Anterior cingulate cortex (tissue), 58 donors: ENCODE results near the gene UNC5CL.
A peak's percentile ranks its signal among the peaks of the same experiment; 100 is the strongest.

Experiments
- DNase-seq, 58 donors: peaks; one replicate each; lab custom pipeline; 2025; lab: John Stamatoyannopoulos, UW

Gene UNC5CL

DNA sequence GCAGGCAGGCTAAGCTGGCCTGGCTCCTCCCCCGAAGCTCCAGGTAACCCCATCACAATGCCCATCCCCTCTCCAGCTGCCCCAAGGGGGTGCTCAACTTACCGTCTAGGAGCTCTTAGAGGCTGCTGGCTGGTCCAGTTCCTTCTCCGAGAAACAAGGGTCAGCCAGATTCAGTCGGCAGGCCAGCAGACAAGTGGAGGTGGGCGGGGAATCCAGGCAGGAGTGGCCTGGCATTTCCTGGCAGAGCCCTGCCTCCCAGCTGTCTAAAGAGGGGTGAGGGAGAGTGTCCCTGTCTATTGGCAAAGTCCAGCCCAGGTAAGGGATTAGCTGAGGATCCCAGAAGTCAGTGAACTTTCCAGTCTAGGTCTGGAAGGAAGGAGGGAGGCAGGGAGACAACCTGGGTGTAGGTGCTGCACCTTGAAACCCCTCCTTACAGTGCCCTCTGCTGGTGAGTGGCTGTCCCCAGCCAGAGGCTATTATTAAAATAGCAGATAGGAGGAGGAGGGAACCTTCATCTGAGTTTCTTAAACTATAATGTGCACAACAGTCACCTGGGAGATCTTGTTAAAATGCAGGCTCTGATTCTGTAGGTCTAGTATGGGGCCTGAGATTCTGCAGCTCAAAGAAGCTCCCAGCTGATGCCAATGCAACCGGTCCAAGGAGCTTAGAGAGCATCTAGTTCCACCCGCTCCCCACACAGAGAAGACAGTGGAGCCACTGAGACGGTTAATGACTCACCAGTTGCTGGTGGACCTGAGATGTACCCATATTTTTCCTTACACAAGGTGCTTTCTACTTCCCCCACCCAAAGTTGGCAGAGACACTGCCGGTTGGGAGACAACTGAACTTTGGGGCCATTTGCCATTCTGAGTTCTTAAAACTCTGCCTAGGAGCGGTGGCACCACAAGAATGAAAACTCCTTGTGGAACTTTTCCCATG, at the start of gene UNC5CL:
TSS of gene UNC5CL (minus strand) at position 162 of the 939 bp plus-strand sequence. CDS start 4,147 bp downstream, outside the sequence.
- DNase-seq, result no peak

DNA sequence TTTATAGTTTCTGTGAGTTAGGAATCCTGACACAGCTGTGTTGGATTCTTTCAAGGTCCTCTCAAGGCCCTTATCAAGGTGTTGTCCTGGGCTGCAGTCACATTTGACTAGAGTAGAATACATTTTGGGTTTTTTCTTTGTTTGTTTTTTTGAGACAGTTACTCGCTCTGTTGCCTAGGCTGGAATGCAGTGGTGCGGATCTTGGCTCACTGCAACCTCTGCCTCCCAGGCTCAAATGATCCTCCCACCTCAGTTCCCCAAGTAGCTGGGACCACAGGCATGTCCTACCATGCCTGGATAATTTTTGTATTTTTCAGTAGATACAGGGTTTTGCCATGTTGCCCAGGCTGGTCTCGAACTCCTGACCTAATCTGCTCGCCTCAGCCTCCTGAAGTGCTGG, 49.4 kb upstream of the UNC5CL start:
- DNase-seq, result no peak

DNA sequence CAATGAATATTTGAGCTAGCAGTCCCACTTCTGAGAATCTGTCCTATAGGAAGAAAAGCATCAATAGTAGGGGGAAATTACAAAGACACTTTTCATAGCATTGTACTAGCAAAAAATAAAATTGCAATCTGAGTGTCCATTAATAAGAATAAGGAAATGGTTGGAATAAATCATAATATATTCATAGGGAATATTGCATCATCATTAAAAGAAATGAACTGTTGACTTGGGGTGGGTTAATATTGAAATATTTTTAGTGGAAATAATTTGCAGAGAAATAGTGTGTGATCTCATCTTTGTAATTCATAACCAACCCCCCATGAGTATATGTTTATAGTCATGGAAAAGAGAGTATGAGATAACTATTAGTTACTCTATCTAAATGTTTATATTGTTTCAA, 46.2 kb upstream of the UNC5CL start:
- DNase-seq, result no peak

DNA sequence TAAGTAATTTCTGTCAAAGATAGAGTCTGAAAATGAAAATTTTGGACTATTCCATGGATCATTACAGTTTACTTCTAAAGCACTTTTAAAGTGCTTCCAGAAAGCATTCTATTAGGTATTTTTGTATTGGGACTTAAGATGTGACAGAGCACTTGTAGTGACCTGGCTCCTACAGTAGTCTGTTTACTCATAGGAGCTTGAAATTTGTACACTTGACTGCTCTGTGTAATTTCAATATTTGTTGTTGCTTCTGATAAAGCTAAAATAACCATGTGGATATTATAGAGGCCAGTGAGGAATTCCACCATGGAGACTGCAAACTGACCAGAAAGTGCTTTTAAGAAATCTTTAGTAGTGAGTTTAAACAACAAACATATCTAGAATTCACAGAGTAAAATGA, 44.1 kb upstream of the UNC5CL start:
- DNase-seq, result no peak

GRCh38 chr6:41080621-41081020, 41.6 kb upstream of the UNC5CL start:
- no peak for DNase-seq

- no peak for DNase-seq
Measured at GRCh38 chr6:41079080-41079479, 40.1 kb upstream of the UNC5CL start.

- no peak for DNase-seq
Measured at GRCh38 chr6:41078101-41078500, 39.1 kb upstream of the UNC5CL start.

GRCh38 chr6:41077536-41077935, 38.5 kb upstream of the UNC5CL start:
- DNase-seq, result no peak

- DNase-seq, result no peak
Measured at GRCh38 chr6:41075651-41076626, 36.9 kb upstream of the UNC5CL start.

- no peak for DNase-seq
Measured at GRCh38 chr6:41074692-41075436, 35.8 kb upstream of the UNC5CL start.

DNA sequence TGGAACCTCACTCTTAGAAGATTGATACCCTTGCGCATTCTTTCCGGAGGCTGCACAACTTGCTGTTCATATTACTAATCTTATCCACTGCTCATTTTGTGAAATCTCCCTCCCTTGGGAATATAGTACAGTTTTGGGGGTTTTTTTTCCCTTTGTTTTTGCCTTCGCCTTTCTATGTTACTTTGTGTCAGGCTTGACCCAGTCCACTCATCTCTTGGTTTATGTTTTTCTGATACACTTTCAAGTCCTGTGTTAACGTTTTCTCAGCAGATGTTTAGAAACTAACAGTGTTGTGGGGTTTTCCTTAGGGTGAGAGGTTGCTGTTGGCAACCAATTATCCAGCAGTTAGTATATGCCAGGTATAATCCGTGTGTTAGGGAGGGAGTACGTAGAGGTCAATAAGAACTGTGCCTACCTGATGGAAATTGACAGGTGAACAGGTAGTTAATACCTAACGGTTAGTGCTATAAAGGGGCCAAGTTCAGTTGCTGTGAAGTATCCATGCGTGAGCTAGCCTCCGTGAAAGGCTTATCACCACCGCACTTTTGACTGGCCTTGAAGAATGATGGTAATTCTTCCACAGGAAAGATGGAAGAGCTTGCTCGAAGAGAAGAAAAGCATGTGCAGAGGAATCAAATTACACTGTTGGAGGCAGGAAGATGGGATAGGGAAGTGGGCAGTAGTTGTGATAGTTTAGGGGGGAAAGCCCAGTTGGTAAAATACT, 35.1 kb upstream of the UNC5CL start:
- DNase-seq, result no peak

DNA sequence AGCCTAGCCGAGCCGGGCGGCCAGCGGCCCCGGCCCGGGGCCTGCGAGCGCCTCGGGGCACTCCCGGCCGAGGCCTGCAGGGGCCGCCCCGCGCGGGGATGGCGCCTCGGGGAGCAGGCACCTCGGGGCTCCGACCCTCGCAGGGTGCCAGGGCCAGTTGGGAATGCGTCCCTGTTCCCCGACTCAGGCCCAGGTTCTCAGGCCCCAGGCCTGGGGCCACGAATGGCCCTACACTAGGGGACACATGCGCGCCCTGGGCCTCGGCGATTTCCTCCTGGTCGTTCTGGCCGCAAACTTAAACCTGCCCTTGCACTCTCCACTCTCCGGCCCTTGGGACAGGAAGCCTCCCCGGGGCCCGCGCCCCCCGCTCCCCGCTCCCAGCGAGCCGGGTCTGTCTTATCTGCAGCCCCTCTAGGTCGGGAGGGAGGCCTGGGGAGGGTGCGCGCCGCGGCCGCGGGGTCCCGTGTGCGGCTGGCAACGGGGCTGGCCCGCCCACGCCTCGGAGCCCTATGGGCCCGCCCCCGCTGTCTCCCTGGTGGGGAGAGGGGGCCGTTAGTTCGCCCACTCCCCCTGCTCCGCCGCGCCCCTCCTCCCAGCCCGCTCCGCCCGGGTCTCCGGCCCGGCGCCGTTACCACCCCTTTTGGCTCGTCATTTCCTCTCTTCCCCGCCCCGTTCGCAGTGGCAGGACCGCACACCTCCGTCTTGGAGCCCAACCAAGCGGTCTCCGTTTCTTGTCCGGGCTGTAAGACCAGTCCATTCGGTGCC, 34.4 kb upstream of the UNC5CL start:
- DNase-seq, result peak in 56 of 58 donors; percentile 6 to 73 (median 54)

GRCh38 chr6:41072836-41073202, 33.8 kb upstream of the UNC5CL start, which contains the start of gene NFYA:
TSS of gene NFYA (plus strand) at chr6:41072974. CDS start at chr6:41079090, 6,116 bp downstream.
- peak in 45 of 58 donors; percentile 99 to 100 (median 100) for DNase-seq

GRCh38 chr6:41071923-41072835, 33.2 kb upstream of the UNC5CL start, which contains the start of gene OARD1:
TSS of gene OARD1 (minus strand) at chr6:41072356. CDS start at chr6:41071634, 722 bp downstream.
- DNase-seq, result peak; percentile 13 to 100 (median 100)

DNA sequence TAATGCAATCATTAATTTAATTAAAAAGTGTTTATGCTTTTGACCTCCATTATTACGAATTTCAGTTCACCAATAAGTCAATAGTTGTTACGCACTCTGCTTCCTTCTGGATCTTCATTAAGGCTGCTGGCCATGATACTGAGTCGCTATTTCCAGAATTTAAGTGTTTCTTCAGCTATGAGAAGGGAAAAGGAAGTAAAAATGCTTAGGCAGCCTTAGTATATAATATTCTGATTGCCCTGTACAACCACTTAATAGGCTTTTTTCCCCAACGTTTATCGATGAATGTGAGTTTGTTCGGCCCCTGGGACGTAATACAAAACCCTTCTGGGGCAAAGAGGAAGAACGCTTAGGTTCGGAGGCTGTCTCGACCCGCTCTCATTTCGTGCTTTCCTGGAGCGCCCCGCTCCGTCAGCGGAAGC, 32.5 kb upstream of the UNC5CL start:
- DNase-seq, result peak in 1 of 58 donors; percentile 65

GRCh38 chr6:41066867-41067304, 27.9 kb upstream of the UNC5CL start:
- peak in 49 of 58 donors; percentile 1 to 84 (median 29) for DNase-seq

DNA sequence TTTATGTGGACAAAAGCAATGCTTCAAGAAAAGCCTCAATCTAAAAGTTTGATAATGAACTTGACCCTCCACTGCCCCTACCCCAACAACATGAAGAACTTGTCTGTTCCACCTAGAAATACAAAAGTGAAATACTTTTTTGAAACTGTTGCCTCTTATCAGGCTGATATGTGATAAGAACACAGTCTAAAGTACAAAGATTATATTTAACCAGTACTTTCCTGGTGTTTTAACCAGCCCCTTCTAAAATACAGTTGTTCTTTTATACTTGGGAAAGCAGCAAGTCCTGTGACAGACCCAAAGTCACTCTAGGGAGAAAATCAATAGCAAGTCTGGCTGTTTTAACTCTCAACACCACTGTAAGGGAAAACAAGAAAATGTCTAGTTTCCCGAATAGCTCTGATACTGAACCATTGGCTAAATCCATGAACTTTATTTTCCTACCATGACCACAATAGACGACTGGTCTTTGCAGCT, 26.6 kb upstream of the UNC5CL start:
- no peak for DNase-seq
